Brain microvascular endothelial cell (primary cell): ENCODE data around the gene PHF10.

ENCODE experiments used
- DNase-seq: peaks from one replicate; pipeline ENCODE4 v3.0.0-alpha.2; 2020
- H3K27ac ChIP-seq: fragments of 250-450 bp; sonication (Bioruptor Pico); 2 replicates; pipeline ENCODE4 v1.5.1; 2020; ENCODE audit warnings: mild to moderate bottlenecking, moderate library complexity
- H3K27me3 ChIP-seq: fragments of 250-450 bp; sonication (Bioruptor Pico); replicated peaks from 2 replicates; pipeline ENCODE4 v1.5.1; 2020; ENCODE audit warnings: mild to moderate bottlenecking
- H3K36me3 ChIP-seq: fragments of 250-450 bp; sonication (Bioruptor Pico); replicated peaks from 2 replicates; pipeline ENCODE4 v1.5.1; 2020; ENCODE audit warnings: mild to moderate bottlenecking
- H3K4me3 ChIP-seq: 2 replicates; pipeline ENCODE4 v1.5.1; 2011; ENCODE audit warnings: low read depth, mild to moderate bottlenecking, control low read depth, low read length, moderate library complexity
- CTCF ChIP-seq: IDR thresholded peaks from 2 replicates; pipeline ENCODE4 v1.5.1; 2011; ENCODE audit warnings: low read depth, mild to moderate bottlenecking, moderate library complexity, low read length, control low read depth, inconsistent platforms; ENCODE audit errors: missing control alignments
- in situ Hi-C: cut with HindIII; loops from 2 replicates; pipeline ENCODE4 v1.10.0; 2017; ENCODE audit warnings: low sequenced_read_pairs, low pct_ligation_motif_present

PHF10 gene

GRCh38 chr6:169720207-169720855, 4.0 kb downstream of the PHF10 start:
- in situ Hi-C loops: no loop called here
- no peak overlapping the region for H3K4me3 ChIP-seq
- peak; percentile 8 for TF ChIP-seq CTCF

DNA sequence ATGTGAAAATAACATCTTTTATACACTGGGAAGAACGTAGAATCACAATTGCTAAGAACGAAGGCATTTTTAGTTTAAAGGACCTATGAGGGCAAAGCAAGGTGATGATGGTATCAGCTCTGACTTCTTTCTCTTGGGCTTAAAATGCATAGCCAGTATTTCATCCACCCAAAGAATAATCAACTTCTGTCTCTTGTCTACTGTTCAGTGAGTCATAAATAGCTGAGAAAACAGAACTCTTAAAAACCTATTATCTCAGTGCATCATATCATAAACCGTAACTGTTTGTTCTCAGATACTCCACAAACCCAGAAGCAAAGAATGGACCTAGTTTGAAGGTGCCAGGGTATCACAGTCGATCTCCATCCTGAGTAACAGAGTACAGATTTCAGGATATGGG, 5.2 kb downstream of the PHF10 start:
- no peak for TF ChIP-seq CTCF
- H3K4me3 ChIP-seq: no peak overlapping the region
- in situ Hi-C loops: no loop called here
- no peak for DNase-seq
- peaks cover 11% of the 10 kb centered on the region for H3K36me3 ChIP-seq
- H3K27ac ChIP-seq: no peak overlapping the region
- H3K27me3 ChIP-seq: no peaks in the 10 kb centered on the region

More at GRCh38 chr6:169720207-169720855, 4.0 kb downstream of the PHF10 start:
- Histone ChIP-seq H3K36me3 (peaks cover 3% of the 10 kb centered on the region), H3K27me3 (no peaks in the 10 kb centered on the region), H3K27ac (no peak overlapping the region)
- DNase-seq: no peak

DNA sequence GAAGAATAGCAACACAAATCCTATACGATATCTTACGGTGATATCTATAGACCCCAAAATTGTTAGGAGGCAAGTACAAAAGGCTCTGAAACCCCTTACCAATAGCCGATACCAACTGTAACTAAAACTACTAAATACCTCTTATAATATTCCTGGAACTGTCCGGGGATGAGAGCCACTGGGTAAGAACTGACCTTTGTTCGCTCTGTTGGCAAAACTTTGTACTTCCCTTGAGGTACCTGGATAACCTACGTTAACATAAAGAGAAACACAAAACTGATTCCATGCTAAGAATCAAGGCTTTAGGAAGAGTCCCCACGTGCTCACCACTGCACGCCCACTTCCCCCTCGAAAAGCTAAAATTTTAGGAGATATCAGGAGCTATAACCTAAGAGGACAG, 9.7 kb downstream of the PHF10 start:
- peaks cover 15% of the 10 kb centered on the region for H3K36me3 ChIP-seq
- TF ChIP-seq CTCF: no peak
- DNase-seq: no peak
- H3K4me3 ChIP-seq: no peak overlapping the region
- H3K27ac ChIP-seq: no peak overlapping the region
- in situ Hi-C loops: no loop called here
- no peaks in the 10 kb centered on the region for H3K27me3 ChIP-seq

DNA sequence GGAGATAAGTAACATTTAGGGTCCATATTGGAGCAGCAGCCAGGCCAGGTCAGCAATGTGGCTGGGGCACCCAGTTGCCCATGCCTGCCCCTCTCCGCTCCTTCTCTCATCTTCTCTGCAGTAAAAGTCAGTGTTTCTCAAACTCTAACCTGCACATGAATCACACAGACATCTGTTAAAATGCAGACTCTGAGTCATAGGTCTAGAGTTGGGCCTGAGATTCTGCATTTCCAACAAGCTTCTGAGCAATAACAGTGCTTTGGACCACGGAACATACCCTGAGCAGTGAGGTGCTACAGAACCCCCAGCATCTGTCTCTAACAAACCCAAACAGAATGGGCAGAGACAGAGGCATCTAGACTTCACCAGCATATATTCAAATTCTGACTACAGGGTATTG, 10.1 kb downstream of the PHF10 start:
- H3K4me3 ChIP-seq: no peak overlapping the region
- no peak for TF ChIP-seq CTCF
- in situ Hi-C loops: no loop called here
- no peak overlapping the region for H3K27ac ChIP-seq
- no peak for DNase-seq
- peaks cover 15% of the 10 kb centered on the region for H3K36me3 ChIP-seq
- no peaks in the 10 kb centered on the region for H3K27me3 ChIP-seq

GRCh38 chr6:169710009-169710408, 14.3 kb downstream of the PHF10 start:
- DNase-seq: no peak
- Histone ChIP-seq H3K36me3 (peaks cover 10% of the 10 kb centered on the region), H3K27me3 (no peaks in the 10 kb centered on the region), H3K4me3 (no peak overlapping the region), H3K27ac (no peak overlapping the region)
- TF ChIP-seq CTCF: no peak
- in situ Hi-C loops: no loop called here

DNA sequence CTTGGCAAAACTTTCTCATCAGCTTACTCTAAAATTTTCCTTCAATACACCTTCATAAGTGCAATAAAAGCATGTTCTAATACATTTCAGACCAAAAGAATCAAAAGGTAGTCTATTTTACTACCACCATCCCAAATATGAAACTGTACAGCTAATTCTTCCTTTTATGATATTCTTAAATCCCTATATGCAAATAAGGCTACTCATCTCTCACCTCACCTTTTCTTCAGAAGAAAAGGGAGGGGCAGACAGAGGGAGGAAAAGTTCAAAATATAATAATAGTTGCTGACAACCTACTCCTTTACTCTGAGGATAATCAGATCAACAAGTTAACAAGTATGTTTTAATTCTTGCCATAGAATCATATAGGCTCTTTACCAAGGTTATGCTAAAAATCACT, 15.0 kb downstream of the PHF10 start:
- no peak overlapping the region for H3K27ac ChIP-seq
- in situ Hi-C loops: no loop called here
- TF ChIP-seq CTCF: no peak
- no peak for DNase-seq
- H3K4me3 ChIP-seq: no peak overlapping the region
- H3K27me3 ChIP-seq: no peaks in the 10 kb centered on the region
- peaks cover 7% of the 10 kb centered on the region for H3K36me3 ChIP-seq
